C1 segment of cervical spinal cord (tissue), 14 donors: Measurements from ENCODE around the gene SEH1L.
"Not testable (repeated sequence)": the region's sequence is repeated elsewhere in the genome, so short reads cannot be mapped to it uniquely, and the experiment has no call there.

Source experiments
- DNase-seq, 14 donors: peaks; one replicate each; lab custom pipeline; 2025; lab: John Stamatoyannopoulos, UW

The SEH1L gene

GRCh38 chr18:12995952-12996477, 48.2 kb downstream of the SEH1L start:
- no peak for DNase-seq

- DNase-seq = no peak
Observed at GRCh38 chr18:12996661-12997292, 49.0 kb downstream of the SEH1L start.

- not testable (repeated sequence) for DNase-seq
Observed at GRCh38 chr18:12997330-12997729, 49.5 kb downstream of the SEH1L start.

GRCh38 chr18:12998332-12999060, 50.7 kb downstream of the SEH1L start:
- DNase-seq = no peak

- no peak for DNase-seq
Observed at GRCh38 chr18:13003466-13003896, 55.7 kb downstream of the SEH1L start.

- no peak for DNase-seq
Observed at GRCh38 chr18:13004396-13004795, 56.6 kb downstream of the SEH1L start.

- DNase-seq = no peak
Observed at GRCh38 chr18:13005289-13005688, 57.5 kb downstream of the SEH1L start.

- peak in 2 of 14 donors; percentile 2 to 5 for DNase-seq
Observed at GRCh38 chr18:13006531-13007247, 58.9 kb downstream of the SEH1L start.

- DNase-seq = no peak
Observed at GRCh38 chr18:13007248-13007560, 59.4 kb downstream of the SEH1L start.

- DNase-seq = no peak
Observed at GRCh38 chr18:13011719-13012118, 63.9 kb downstream of the SEH1L start.

- no peak for DNase-seq
Observed at GRCh38 chr18:13014232-13014631, 66.4 kb downstream of the SEH1L start.

GRCh38 chr18:13014818-13015217, 67.0 kb downstream of the SEH1L start:
- no peak for DNase-seq

- DNase-seq = no peak
Observed at GRCh38 chr18:13017247-13017875, 69.5 kb downstream of the SEH1L start.

GRCh38 chr18:13018374-13018773, 70.6 kb downstream of the SEH1L start:
- no peak for DNase-seq

GRCh38 chr18:13019301-13019700, 71.5 kb downstream of the SEH1L start:
- no peak for DNase-seq

GRCh38 chr18:13022644-13023043, 74.8 kb downstream of the SEH1L start:
- DNase-seq = no peak

- no peak for DNase-seq
Observed at GRCh38 chr18:13025233-13025632, 77.4 kb downstream of the SEH1L start.

- no peak for DNase-seq
Observed at GRCh38 chr18:13026583-13027270, 78.9 kb downstream of the SEH1L start.

GRCh38 chr18:13028869-13029268, 81.1 kb downstream of the SEH1L start:
- no peak for DNase-seq

- DNase-seq = no peak
Observed at GRCh38 chr18:13032173-13032572, 84.4 kb downstream of the SEH1L start.

GRCh38 chr18:13035249-13035914, 87.6 kb downstream of the SEH1L start:
- DNase-seq = no peak
